ENCODE measurements around the gene ICA1.
"Not testable (repeated sequence)": the region's sequence is repeated elsewhere in the genome, so short reads cannot be mapped to it uniquely, and the experiment has no call there.

The ICA1 gene

DNA sequence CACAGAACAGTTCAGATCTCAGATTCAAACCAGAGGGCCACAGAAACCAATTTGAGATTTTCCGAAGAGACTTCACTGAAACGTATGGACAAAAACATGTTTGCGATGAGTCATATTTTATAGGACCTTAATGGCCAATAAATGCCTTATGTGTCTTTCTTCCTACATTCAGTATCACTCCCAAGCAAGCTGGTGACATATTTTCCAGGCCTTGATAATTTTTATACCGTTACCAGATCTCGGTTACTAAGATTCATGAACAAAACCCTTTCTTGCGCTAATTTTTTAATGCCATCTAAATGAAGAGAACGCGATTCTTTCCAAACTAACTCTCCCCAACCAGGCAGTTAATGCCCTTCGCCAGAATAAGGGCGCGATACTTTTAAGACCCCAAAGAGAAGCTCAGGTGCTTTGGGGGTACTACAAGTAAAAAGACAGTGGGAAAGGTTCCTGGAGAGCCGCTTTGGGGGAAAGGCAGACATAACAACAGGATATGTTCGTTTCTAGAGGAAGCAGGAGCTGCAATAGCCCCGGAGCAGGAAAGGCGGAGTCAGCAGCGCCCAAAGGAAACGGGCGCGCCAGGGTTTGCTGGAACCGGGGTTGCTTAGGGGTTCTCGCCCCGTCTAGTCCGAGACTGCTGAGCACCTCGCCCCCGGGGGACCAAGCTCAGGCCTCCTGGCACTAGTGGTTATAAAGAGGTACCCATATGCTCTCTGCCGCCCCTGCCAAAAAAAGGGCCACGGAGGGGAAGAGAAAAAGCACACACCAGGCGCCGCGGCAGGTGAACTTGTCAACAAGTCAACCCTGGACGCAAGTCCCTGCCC, 884 bp downstream of the ICA1 start:
- peak; percentile 20 for DNase-seq (ENCODE audit: low read depth)

DNA sequence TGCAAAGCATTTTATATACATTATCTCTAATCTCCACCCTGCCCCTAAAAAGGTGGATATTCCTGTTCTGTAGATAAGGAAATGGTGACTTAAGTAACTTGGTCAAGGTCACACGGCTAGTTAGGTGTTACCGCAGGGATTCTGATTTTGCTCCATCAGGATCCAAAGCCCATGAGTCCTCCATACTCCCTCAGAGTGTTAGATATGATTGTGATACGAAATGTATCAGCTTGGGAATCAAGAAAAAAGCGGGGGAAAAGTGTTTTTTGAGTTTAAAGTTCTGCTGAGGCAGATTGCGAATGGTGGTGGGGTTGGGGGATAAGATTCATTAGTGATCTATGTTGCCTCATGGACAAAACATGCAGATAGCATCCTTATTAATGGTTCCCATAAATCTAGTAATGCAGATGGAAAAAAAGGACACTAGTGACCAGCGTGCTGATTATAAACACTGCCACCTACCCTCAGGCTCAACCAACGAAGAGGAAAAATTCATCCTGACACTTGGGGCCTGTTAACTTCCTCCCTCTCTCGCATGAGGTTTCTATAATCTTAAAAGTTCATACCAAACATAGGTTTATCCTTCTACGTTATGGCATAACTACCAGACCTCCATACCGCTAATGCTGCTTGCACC, 2.3 kb downstream of the ICA1 start:
- DNase-seq (ENCODE audit: low read depth): no peak

- DNase-seq (ENCODE audit: low read depth): no peak
Measured at GRCh38 chr7:8258734-8259133, 3.2 kb downstream of the ICA1 start.

DNA sequence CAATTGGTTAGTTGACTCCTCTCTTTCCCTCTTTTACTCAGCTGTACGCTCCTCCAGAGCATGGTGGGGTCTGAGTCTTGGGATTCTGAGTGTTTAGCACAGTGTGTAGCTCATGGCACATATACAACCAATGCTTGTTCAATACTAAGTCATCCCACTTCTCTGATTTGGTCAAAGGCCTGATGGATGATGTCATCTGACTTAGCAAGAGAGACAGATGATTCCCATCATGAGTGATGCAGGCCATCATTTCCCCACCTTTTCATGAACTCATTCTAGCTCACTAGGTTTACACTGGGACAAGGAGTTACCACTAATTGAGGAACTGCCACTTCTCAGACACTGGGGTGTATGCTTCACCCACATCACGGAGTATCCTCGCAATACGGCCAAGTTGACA, 3.8 kb downstream of the ICA1 start:
- no peak for DNase-seq (ENCODE audit: low read depth)

DNA sequence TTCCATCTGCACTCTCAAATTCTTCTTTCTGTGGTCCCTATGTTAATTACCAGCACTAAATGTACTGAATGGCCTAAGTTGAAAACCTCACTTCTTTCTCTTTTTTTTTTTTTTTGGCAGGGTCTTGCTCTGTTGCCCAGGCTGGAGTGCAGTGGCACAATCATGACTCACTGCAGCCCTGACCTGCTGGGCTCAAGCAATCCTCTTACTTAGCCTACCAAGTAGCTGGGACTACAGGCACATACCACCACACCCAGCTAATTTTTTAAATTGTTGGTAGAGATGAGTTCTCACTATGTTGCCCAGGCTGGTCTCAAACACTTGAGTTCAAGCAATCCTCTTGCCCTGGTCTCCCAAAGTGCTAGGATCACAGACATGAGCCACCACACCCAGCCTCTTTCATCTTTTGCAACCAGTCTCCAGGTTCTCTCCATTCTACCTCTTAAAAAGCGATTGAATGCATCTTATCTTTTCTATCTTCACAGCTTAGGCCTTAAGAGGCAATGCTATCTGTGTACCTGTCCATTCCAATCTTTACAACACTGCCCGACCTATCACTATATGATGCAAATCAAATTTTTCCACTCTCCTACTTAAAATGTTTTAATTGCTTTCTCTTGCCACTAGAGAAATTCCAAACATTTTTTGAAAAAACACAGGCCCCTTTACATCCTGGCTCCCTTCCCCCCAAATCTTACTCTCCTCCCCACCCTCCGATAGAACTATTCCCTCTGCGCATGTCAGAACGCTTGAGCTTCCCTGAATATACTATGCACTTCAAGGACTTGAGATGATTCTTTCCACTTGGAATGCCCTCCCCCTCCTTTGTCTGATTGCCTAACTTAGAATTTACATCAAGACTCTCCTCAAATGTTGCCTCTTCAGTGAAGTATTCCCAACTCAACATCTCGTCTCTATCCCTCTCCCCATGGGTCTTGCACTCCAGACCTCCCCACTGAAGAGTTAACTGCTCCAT, 6.0 kb downstream of the ICA1 start:
- DNase-seq (ENCODE audit: low read depth): no peak

DNA sequence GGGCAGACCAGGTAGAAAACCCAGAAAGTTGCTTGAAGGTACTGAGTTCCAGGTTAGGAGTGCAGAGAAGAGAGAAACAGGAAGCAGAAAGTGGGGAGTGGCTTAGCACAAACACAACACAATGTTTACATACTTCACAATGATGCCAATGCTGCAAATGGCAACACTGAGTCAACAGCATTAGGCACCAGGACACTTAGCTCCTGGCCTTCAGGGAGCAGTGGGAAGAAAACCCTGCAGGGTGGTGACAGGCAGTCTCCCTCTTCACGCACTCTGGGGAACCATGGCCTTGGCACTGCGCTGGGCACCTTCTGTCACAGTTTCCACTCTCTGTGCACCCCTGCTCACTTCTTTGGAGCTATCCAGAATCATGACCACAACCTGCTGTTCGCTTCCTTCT, 7.3 kb downstream of the ICA1 start:
- DNase-seq (ENCODE audit: low read depth): no peak

GRCh38 chr7:8254215-8254614, 7.8 kb downstream of the ICA1 start:
- no peak for DNase-seq (ENCODE audit: low read depth)

DNA sequence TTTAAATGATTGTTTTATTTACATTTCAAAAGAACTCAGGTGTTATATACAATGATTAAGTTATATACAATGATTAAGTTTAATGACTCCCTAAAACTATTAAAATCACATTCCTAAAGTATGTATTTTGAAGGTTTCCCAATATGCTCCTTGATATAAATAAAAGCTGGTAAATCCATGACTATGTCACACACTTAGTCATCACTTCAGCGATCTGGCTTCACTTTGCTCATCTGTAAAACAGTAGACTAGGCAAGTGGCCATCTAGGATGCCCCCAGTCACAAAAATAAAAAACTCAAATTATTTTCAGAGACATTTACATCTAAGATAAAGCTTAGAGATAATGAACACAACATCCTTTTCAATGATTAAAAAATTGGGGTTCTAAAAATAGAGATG, 10.8 kb downstream of the ICA1 start:
- DNase-seq (ENCODE audit: low read depth): no peak

- no peak for DNase-seq (ENCODE audit: low read depth)
Measured at GRCh38 chr7:8250547-8250946, 11.4 kb downstream of the ICA1 start.

DNA sequence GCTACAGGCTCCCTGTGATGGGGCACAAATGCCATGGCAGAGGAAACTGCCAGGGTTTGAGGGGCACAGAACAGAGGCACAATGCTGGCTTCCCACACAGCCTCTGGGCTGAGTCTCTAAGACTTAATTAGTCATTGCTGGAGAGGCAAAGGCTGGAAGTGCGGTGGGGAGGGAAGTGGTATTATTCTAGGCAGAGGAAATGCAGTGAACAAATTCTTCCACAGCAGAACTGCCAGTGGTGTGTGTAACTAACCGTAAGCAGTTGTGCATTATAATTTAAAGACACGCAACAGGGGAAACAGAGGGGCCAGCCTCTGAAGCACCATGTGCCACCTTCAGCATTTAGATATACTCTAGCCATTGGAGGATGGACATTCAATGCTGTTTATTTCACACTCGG, 12.8 kb downstream of the ICA1 start:
- DNase-seq (ENCODE audit: low read depth): no peak

GRCh38 chr7:8246020-8246419, 15.9 kb downstream of the ICA1 start:
- DNase-seq (ENCODE audit: low read depth): no peak

DNA sequence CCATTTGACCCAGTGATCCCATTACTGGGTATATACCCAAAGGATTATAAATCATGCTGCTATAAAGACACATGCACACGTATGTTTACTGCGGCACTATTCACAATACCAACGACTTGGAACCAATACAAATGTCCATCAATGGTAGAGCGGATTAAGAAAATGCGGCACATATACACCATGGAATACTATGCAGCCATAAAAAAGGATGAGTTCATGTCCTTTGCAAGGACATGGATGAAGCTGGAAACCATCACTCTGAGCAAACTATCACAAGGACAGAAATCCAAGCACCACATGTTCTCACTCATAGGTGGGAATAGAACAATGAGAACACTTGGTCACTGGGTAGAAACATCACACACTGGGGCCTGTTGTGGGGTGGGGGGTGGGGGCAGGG, 16.9 kb downstream of the ICA1 start:
- DNase-seq (ENCODE audit: low read depth): not testable (repeated sequence)

GRCh38 chr7:8243059-8243458, 18.9 kb downstream of the ICA1 start:
- not testable (repeated sequence) for DNase-seq (ENCODE audit: low read depth)

DNA sequence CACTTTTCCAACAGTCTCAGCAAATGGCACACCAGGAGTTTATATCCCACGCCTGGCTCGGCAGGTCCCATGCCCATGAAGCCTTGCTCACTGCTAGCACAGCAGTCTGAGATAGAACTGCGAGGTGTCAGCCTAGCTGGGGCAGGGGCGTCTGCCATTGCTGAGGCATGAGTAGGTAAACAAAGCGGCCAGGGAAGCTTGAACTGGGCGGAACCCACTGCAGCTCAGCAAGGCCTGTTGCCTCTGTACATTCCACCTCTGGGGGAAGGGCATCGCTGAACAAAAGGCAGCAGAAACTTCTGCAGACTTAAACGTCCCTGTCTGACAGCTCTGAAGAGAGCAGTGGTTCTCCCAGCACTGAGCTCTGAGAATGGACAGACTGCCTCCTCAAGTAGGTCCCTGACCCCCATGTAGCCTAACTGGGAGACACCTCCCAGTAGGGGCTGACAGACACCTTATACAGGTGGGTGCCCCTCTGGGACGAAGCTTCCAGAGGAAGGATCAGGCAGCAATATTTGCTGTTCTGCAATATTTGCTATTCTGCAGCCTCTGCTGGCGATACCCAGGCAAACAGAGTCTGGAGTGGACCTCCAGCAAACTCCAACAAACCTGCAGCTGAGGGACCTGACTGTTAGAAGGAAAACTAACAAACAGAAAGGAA, 22.1 kb downstream of the ICA1 start:
- not testable (repeated sequence) for DNase-seq (ENCODE audit: low read depth)

DNA sequence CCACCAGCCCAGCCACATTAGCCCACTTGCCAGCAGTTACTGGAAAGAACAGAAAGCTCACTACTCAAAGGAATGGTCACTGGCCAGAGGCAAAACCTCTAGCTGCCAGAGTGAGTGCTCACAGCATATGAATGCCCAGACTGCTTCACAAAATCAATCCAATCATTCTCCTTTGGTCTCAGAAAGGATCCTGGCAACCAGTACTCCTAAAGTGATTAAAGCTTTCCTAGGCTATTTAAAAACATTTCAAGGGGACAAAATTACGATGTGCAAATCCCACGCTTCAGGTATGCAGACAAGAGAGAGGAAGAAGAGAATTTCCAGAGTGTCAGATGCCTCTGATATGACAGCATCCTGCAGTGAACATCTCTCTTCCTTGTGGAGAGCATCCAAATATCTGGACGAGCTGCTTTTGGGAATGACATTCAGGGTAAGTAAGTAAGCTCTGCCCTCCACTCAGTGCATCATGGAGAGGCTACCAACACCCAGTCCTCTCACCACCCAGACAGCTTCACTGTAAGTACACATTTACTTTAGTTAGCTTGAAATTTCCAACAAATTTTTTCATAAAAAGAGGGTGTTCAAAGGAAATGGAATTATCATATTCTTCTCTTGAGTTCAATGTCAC, 25.1 kb downstream of the ICA1 start:
- DNase-seq (ENCODE audit: low read depth): no peak

DNA sequence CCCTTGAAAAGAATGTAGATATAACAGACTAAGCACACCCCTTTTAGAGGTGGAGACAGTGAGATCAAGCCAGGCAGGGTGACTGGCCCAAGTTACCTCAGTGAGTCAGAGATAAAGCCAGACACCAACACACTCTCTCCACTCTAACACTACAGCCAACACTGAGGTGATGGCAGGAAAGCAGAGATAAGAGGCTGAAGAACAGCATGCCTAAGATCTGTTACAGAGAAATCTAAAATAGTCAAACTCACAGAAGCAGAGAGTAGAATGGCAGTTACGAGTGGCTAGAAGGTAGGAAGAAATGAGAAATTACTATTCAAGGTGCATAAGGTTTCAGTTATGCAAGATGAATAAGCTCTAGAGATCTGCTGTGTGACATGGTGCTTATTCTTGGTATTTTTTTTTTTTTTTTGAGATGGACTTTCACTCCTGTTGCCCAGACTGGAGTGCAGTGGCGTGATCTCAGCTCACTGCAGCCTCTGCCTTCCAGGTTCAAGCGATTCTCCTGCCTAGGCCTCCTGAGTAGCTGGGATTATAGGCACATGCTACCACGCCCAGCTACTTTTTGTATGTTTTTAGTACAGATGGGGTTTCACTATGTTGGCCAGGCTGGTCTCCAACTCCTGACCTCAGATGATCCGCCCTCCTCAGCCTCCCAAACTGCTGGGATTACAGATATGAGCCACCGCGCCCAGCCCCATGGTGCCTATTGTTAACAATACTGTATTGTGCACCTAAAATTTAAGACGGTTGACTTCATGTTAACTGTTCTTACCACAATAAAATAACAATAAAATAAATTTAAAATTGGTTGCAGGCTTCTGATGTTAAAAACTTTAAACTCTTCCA, 28.7 kb downstream of the ICA1 start:
- DNase-seq (ENCODE audit: low read depth): no peak

DNA sequence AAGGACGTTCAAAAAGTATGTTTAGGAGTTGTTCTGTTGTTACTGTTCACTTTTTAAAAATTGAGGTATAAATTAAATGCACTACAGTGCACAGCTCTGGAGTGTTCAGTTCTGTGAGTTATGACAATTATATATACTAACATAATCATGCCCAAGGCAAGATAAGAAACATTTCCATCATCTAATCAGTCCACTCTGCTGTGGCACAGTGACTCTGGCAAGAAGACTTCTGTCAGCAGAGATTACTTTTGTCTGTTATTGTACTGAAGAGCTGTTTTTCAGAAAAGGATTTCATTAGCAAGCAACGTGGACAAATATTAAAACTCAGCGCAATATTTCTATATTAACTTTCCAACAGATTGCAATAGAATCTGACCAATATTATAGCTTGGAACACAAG, 32.0 kb downstream of the ICA1 start:
- no peak for DNase-seq (ENCODE audit: low read depth)

GRCh38 chr7:8228766-8229674, 32.9 kb downstream of the ICA1 start:
- no peak for DNase-seq (ENCODE audit: low read depth)

DNA sequence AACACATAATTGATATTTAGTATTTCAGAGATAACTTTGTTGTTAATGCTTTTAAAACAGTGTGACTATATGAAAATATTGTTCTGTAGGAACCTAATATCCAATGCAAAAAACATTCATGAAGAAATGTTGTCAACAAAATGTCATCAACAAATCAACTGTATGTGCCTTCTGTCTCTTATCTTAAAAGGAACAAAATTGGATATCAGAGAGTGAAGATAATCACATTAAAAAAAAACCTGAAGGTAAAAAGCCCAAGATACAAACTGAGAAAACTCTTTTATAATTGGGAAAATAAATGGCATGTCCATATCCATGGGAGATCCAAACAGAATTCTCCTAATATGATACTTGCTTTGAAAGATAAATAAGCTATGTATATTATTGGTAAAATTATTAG, 33.9 kb downstream of the ICA1 start:
- no peak for DNase-seq (ENCODE audit: low read depth)

GRCh38 chr7:8227261-8227660, 34.7 kb downstream of the ICA1 start:
- no peak for DNase-seq (ENCODE audit: low read depth)
